Activated CD8-positive, alpha-beta memory T cell treated with anti-CD3 and anti-CD28 coated beads, Interleukin-2, amount 10 ng/mL, durations not matched to agents 7 days and 5 days (primary cell): ENCODE measurements around the gene FGF18. TPM values are rescaled to one million over a fixed set of nuclear protein-coding genes. Genes with fewer than 3 reads are reported as not detected.
"Not testable (repeated sequence)": the region's sequence is repeated elsewhere in the genome, so short reads cannot be mapped to it uniquely, and the experiment has no call there.

Experiments used
- ATAC-seq: fragments of 150-1000 bp; cut with Tn5 transposase; one replicate; pipeline ENCODE4 v1.10.0; 2021; ENCODE audit warnings: moderate library complexity
- CTCF ChIA-PET: fragments of 350-600 bp; sonication (Branson Sonifier 250); formaldehyde crosslinking; loops from one replicate; lab custom pipeline; 2021; ENCODE audit warnings: antibody characterized with exemption; lab: Charles Lee
- DNase-seq: peaks from one replicate; pipeline ENCODE4 v3.0.0-alpha.2; 2020
- H3K27ac Mint-ChIP-seq: one replicate; pipeline ENCODE4 v1.8.0; 2021; ENCODE audit warnings: mild to moderate bottlenecking, mixed read lengths
- H3K27me3 Mint-ChIP-seq: one replicate; pipeline ENCODE4 v1.8.0; 2021; ENCODE audit warnings: mixed read lengths
- H3K36me3 Mint-ChIP-seq: one replicate; pipeline ENCODE4 v1.8.0; 2021; ENCODE audit warnings: mild to moderate bottlenecking, mixed read lengths
- H3K4me1 Mint-ChIP-seq: one replicate; pipeline ENCODE4 v1.8.0; 2021; ENCODE audit warnings: mixed read lengths
- H3K4me3 Mint-ChIP-seq: one replicate; pipeline ENCODE4 v1.8.0; 2021; ENCODE audit warnings: mild to moderate bottlenecking, moderate library complexity, mixed read lengths
- H3K9me3 Mint-ChIP-seq: one replicate; pipeline ENCODE4 v1.8.0; 2022; ENCODE audit warnings: low read depth, mixed read lengths
- total RNA-seq, 2 experiments: library from RNA; stranded (reverse); gene quantifications; one replicate each; pipeline ENCODE4 v1.2.3, GENCODE V29; 2021

FGF18 gene
- total RNA-seq, 2 experiments from 2014 or later, result not detected

DNA sequence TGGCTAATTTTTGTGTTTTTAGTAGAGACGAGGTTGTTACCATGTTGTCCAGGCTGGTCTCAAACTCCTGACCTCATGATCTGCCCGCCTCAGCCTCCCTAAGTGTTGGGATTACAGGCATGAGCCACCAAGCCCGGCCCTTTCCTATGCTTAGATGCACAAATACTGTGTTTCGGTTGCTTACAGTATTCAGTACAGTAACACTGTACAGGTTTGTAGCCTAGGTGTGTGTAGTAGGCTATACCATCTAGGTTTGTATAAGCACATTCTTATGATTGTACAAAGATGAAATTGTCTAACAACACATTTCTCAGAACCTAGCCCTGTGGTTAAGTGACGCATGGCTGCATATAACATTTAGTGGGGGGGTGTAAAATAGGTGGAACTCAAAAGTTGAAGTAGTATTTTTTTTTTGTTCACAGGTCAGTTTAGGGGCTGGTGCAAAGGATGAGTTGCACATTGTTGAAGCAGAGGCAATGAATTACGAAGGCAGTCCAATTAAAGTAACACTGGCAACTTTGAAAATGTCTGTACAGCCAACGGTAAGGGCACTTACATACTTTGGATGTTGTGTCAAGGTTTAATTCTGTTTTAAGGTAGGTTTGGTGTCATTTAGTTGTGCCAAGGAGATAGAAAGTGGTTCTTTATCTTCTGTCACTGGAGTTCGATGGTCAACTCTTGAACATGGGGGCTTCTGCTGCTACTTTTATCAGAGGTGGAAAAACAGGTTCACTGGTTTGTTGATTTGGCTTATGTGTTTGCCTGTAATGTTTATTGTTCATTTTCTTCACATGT, 28.4 kb upstream of the FGF18 start:
- DNase-seq, result peak; percentile 59
- H3K9me3 Mint-ChIP-seq, result no peaks in the 10 kb centered on the region
- H3K27me3 Mint-ChIP-seq, result no peaks in the 10 kb centered on the region
- CTCF ChIA-PET, result interaction anchor here (3.1 kb wide), 1 partner anchor 15 kb away, joined by 6 read pairs; no protein-coding TSS in a partner anchor
- peak overlapping the region; percentile 86 for H3K27ac Mint-ChIP-seq
- ATAC-seq, result no peak
- peaks cover 69% of the 10 kb centered on the region for H3K36me3 Mint-ChIP-seq
- H3K4me3 Mint-ChIP-seq, result peak overlapping the region; percentile 93
- peaks cover 55% of the 10 kb centered on the region for H3K4me1 Mint-ChIP-seq

DNA sequence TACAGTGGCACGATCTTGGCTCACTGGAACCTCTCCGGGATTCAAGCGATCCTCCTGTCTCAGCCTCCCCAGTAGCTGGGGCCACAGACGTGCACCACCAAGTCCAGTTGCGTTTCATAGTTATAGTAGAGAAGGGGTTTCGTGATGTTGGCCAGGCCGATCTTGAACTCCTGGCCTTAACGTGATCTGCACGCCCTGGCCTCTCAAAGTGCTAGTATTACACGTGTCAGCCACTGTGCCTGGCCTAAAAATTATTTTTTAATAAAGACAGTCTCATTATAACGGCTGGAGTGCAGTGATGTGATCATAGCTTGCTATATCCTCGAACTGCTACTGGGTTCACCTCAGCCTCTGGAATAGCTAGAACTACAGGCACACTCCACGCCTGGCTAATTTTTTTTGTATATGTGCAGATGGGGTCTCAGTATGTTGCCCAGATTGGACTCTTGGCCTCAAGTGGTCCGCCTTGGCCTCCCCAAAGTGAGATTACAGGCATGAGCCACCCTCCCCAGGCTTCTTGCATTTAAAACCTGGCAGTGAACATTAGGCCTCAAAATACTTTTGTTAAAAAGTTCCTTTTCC, 27.4 kb upstream of the FGF18 start:
- H3K9me3 Mint-ChIP-seq, result no peaks in the 10 kb centered on the region
- CTCF ChIA-PET, result interaction anchor here (1.1 to 3.1 kb wide), 2 partner anchors 14 to 21 kb away, joined by 3 to 6 read pairs; no protein-coding TSS in a partner anchor
- H3K4me1 Mint-ChIP-seq, result peaks cover 58% of the 10 kb centered on the region
- H3K4me3 Mint-ChIP-seq, result no peak overlapping the region
- DNase-seq, result no peak
- H3K36me3 Mint-ChIP-seq, result peaks cover 77% of the 10 kb centered on the region
- no peak for ATAC-seq
- no peaks in the 10 kb centered on the region for H3K27me3 Mint-ChIP-seq
- peak overlapping the region; percentile 52 for H3K27ac Mint-ChIP-seq

DNA sequence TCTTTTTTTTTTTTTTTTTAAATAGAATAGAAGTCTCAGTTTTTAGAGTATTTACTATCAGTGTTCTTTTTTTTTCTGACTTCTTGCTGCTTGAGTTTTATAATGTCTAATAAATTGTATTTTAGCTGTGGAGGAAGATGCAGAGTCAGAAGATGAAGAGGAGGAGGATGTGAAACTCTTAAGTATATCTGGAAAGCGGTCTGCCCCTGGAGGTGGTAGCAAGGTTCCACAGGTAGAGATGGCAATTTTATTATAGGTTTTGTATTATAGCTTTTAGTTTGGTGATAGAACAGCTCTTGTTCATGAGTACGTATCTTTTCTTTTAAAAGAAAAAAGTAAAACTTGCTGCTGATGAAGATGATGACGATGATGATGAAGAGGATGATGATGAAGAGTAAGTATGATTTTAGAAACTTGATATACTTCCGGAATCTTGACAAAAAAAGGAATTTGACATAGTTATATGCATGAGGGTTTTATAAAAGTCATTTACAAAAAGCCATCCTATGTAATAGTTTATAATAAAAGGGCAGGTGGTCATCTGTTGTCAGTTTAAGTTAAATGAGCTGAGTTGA, 26.8 kb upstream of the FGF18 start:
- DNase-seq (no peak), ATAC-seq (no peak)
- peaks cover 64% of the 10 kb centered on the region for H3K4me1 Mint-ChIP-seq
- no peaks in the 10 kb centered on the region for H3K9me3 Mint-ChIP-seq
- no peaks in the 10 kb centered on the region for H3K27me3 Mint-ChIP-seq
- H3K36me3 Mint-ChIP-seq, result peaks cover 82% of the 10 kb centered on the region
- H3K4me3 Mint-ChIP-seq, result peak overlapping the region; percentile 21
- CTCF ChIA-PET, result interaction anchor here (1.1 to 3.1 kb wide), 4 partner anchors 13 to 27 kb away, joined by 3 to 6 read pairs (median 3); partner anchors contain the start of gene FGF18
- peak overlapping the region; percentile 68 for H3K27ac Mint-ChIP-seq

DNA sequence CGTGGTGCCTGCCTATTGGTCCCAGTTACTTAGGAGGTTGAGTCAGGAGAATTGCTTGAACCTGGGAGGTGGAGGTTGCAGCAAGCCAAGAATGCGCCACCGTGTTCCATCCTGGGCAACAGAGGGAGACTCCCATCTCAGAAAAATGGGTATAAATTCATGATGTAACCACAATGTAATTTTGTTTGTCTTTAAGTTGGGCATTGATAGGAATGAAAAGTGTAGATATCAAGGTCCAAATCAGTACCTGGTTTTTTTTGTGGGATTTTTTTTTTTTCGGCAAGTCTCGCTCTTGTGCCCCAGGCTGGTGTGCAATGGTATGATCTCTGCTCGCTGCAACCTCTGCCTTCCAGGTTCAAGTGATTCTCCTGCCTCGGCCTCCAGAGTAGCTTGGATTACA, 24.4 kb upstream of the FGF18 start:
- Mint-ChIP-seq H3K9me3 (no peaks in the 10 kb centered on the region), H3K27me3 (no peaks in the 10 kb centered on the region), H3K4me3 (no peak overlapping the region), H3K36me3 (peaks cover 79% of the 10 kb centered on the region), H3K27ac (peak overlapping the region; percentile 47), H3K4me1 (peaks cover 73% of the 10 kb centered on the region)
- no peak for DNase-seq
- ATAC-seq, result no peak
- CTCF ChIA-PET, result no interaction called here

DNA sequence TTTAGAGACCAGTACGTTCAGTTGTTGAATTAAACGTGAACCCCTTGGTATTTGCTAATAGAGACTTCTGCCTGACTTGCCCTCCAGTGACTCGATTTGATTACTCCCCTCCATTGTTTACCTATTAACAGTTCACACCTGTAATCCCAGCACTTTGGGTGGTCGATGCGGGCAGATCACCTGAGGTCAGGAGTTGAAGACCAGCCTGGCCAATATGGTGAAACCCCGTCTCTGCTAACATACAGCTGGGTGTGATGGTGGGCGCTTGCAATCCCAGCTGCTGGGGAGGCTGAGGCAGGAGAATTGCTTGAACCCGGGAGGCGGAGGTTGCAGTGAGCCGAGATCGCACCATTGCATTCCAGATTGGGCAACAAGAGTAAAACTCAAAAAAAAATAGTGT, 22.9 kb upstream of the FGF18 start:
- not testable (repeated sequence) for H3K27ac Mint-ChIP-seq, H3K27me3 Mint-ChIP-seq, H3K4me3 Mint-ChIP-seq, DNase-seq, ATAC-seq, H3K9me3 Mint-ChIP-seq
- CTCF ChIA-PET, result interaction anchor here (1.2 kb wide), 2 partner anchors 9 to 13 kb away, joined by 3 to 4 read pairs; no protein-coding TSS in a partner anchor
- H3K4me1 Mint-ChIP-seq, result peaks cover 65% of the 10 kb centered on the region
- peaks cover 79% of the 10 kb centered on the region for H3K36me3 Mint-ChIP-seq

DNA sequence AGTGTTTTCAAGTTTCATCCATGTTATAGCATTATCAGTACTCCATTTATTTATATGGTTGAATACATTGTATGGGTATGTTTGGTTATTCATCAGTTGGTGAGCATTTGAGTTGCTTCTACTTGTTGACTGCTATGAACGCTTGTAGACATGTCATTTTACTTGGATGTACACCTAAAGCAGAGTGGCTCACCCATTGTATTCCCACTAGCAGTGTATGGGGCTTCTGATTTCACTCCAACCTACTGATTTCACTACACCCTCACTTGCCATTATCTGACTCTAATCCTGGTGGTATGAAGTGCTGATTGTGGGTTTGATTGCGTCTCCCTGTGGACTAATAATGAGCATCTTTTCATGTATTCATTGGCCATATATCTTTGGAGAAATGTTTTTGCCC, 22.3 kb upstream of the FGF18 start:
- DNase-seq, result no peak
- Mint-ChIP-seq H3K4me3 (no peak overlapping the region), H3K36me3 (peaks cover 76% of the 10 kb centered on the region), H3K4me1 (peaks cover 63% of the 10 kb centered on the region), H3K27me3 (no peaks in the 10 kb centered on the region), H3K27ac (no peak overlapping the region), H3K9me3 (no peaks in the 10 kb centered on the region)
- ATAC-seq, result peak; percentile 10
- CTCF ChIA-PET, result no interaction called here

DNA sequence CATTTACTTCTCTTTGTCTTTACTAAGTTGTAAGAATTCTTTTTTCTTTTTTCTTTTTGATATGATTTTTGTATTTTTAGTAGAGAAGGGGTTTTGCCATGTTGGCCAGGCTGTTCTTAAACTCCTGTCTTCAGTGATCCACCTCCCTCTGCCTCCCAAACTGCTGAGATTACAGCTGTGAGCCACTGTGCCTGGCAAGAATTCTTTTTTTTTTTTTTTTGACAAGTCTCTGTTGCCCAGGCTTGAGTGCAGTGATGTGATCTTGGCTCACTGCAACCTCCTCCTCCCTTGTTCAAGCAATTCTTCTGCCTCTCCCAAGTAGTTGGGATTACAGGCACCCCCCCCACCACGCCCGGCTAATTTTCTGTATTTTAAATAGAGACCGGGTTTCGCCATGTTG, 21.8 kb upstream of the FGF18 start:
- Mint-ChIP-seq H3K36me3 (peaks cover 72% of the 10 kb centered on the region), H3K27me3 (no peaks in the 10 kb centered on the region), H3K4me1 (peaks cover 61% of the 10 kb centered on the region), H3K27ac (no peak overlapping the region), H3K4me3 (no peak overlapping the region), H3K9me3 (no peaks in the 10 kb centered on the region)
- no peak for ATAC-seq
- CTCF ChIA-PET, result no interaction called here
- no peak for DNase-seq

DNA sequence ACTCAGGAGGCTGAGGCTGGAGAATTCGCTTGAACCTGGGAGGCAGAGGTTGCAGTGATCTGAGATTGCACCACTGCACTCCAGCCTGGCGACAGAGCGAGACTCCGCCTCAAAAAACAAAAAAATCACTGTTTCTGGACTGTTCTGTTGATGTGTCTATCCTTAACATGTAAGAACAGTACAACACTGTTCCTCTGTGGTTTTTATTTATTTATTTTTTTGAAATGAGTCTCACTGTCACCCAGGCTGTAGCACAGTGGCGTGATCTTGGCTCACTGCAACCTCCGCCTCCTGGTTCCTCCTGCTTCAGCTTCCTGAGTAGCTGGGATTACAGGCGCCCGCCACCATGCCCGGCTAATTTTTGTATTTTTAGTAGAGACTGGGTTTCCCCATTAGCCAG, 20.8 kb upstream of the FGF18 start:
- H3K27me3 Mint-ChIP-seq, H3K4me3 Mint-ChIP-seq, H3K27ac Mint-ChIP-seq, DNase-seq, CTCF ChIA-PET, H3K9me3 Mint-ChIP-seq: not testable (repeated sequence)
- H3K36me3 Mint-ChIP-seq, result peaks cover 65% of the 10 kb centered on the region
- peak; percentile 21 for ATAC-seq
- peaks cover 53% of the 10 kb centered on the region for H3K4me1 Mint-ChIP-seq

DNA sequence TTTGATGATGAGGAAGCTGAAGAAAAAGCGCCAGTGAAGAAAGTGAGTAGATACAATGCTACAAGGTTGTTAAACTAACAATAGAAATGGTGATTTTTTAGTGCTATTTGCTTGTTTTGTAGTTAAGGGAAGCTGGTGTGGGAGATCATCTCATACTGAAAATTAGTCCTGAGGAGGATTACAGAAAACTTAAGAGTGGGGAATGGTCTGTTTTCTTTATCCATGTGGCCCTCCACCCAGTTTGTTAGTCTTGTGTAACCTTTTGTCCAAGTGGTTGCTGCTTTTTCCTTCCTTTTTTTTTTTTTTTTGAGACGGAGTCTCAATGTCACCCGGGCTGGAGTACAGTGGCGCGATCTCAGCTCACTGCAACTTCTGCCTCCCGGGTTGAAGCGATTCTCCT, 19.3 kb upstream of the FGF18 start:
- ATAC-seq, result no peak
- CTCF ChIA-PET, result interaction anchor here (2.0 kb wide), 1 partner anchor 18 kb away, joined by 4 read pairs; no protein-coding TSS in a partner anchor
- Mint-ChIP-seq H3K4me1 (peaks cover 49% of the 10 kb centered on the region), H3K27me3 (no peaks in the 10 kb centered on the region), H3K9me3 (no peaks in the 10 kb centered on the region), H3K27ac (peak overlapping the region; percentile 46), H3K4me3 (no peak overlapping the region), H3K36me3 (peaks cover 61% of the 10 kb centered on the region)
- no peak for DNase-seq

DNA sequence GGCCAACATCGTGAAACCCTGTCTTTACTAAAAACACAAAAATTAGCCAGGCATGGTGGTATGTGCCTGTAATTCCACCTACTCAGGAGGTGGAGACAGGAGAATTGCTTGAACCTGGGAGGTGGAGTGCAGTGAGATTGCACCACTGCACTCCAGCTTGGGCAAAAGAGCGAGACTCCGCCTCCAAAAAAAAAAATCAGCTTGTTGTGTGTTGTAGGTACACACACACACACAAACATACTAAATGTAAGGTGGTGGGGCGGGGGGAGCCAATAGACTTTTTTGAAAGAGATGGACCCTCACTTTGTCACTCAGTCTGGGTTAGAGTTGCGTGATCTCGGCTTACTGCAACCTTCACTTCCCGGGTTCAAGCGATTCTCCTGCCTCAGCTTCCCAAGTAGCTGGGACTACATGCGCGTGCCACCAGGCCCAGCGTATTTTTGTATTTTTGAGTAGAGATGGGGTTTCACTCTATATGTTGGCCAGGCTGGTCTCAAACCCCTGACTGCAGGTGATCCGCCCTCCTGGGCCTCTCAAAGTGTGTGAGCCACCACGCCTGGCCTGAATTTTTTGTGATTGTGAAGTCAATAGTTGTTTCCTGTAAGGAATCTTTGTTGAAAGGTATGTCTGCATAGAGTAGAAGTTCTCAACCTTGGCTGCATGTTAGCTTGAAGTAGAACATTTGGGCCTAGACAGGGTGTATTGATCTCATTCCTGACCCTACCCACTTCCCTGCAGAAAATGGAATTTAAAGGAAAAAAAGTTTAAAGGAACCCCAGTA, 18.1 kb upstream of the FGF18 start:
- Mint-ChIP-seq H3K9me3 (no peaks in the 10 kb centered on the region), H3K27ac (peak overlapping the region; percentile 6), H3K27me3 (no peaks in the 10 kb centered on the region), H3K4me1 (peaks cover 50% of the 10 kb centered on the region), H3K4me3 (no peak overlapping the region), H3K36me3 (peaks cover 64% of the 10 kb centered on the region)
- ATAC-seq, result no peak
- no peak for DNase-seq
- CTCF ChIA-PET, result interaction anchor here (2.0 kb wide), 1 partner anchor 17 kb away, joined by 4 read pairs; no protein-coding TSS in a partner anchor

DNA sequence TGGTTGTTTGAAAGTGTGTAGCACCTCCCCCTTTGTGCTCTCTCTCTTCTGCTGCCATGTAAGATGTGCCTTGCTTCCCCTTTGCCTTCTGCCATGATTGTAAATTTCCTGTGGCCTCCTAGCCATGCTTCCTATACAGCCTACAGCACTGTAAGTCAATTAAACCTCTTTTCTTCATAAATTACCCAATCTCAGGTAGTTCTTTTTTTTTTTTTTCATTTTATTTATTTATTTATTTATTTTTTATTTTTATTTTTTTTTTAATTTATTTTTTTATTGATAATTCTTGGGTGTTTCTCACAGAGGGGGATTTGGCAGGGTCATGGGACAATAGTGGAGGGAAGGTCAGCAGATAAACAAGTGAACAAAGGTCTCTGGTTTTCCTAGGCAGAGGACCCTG, 16.7 kb upstream of the FGF18 start:
- Mint-ChIP-seq H3K36me3 (peaks cover 62% of the 10 kb centered on the region), H3K4me1 (peaks cover 48% of the 10 kb centered on the region)
- H3K27me3 Mint-ChIP-seq, ATAC-seq, CTCF ChIA-PET, H3K9me3 Mint-ChIP-seq, DNase-seq, H3K27ac Mint-ChIP-seq, H3K4me3 Mint-ChIP-seq: not testable (repeated sequence)

DNA sequence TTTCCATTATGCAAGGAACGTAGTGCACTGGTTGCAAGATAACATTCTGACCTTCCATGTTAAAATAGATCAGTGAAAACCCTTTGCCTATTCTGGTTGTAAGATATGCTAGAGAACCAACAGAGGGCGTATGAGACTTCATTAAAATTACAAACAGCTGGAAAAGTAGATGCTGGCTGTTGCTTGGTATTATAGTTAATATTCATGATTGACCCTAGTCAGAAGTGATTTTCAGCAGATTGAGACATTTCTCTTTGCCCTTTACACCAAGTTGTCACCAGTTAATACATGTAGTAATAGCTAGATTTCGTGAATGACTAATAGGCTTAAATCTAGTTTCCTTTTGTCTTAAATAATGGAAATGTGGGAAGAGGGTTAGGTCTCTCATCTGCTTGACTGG, 13.8 kb upstream of the FGF18 start:
- ATAC-seq, result no peak

DNA sequence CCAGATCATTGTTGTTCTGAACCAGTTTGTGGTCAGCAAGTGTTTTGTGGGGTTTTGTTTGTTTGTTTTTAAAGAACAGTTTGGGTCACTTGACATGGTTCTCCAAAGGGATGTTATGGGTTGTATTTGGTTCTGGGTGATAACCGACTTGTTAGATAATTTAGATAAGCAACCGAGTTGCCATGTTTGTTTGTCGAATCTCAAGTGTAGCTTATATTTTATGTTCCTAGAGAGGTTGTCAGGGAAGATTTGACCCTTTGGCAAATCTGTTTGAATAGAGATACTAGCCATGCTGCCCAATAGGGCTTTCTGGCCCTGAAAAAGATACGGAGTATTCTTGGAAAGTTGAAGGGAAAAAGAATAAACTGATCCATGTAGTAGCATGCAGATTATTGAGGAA, 12.2 kb upstream of the FGF18 start:
- DNase-seq, result no peak
- H3K4me3 Mint-ChIP-seq, result no peak overlapping the region
- CTCF ChIA-PET, result interaction anchor here (0.6 kb wide), 1 partner anchor 1552 kb away, joined by 3 read pairs; the partner anchor contains the start of gene RPL26L1
- ATAC-seq, result no peak
- H3K27me3 Mint-ChIP-seq, result no peaks in the 10 kb centered on the region
- H3K36me3 Mint-ChIP-seq, result peaks cover 59% of the 10 kb centered on the region
- H3K4me1 Mint-ChIP-seq, result peaks cover 36% of the 10 kb centered on the region
- no peaks in the 10 kb centered on the region for H3K9me3 Mint-ChIP-seq
- H3K27ac Mint-ChIP-seq, result peak overlapping the region; percentile 5

More for the DNA sequence above, 13.8 kb upstream of the FGF18 start:
- CTCF ChIA-PET, result interaction anchor here (0.7 to 1.7 kb wide), 5 partner anchors 10 to 166 kb away, joined by 3 to 6 read pairs (median 3); partner anchors contain the start of gene FGF18
- Mint-ChIP-seq H3K36me3 (peaks cover 60% of the 10 kb centered on the region), H3K27me3 (no peaks in the 10 kb centered on the region), H3K27ac (peak overlapping the region; percentile 62), H3K4me3 (no peak overlapping the region), H3K9me3 (no peaks in the 10 kb centered on the region), H3K4me1 (peaks cover 39% of the 10 kb centered on the region)
- DNase-seq, result no peak
